PC-9 (cell line): ENCODE results near the gene NKPD1. TPM values are rescaled to one million over a fixed set of nuclear protein-coding genes. Genes with fewer than 3 reads are reported as not detected.
A peak's percentile ranks its signal among the peaks of the same experiment; 100 is the strongest.

Experiments used
- BruUV-seq: library from RNA; stranded (reverse); fragments of 400-500 nt; replicated peaks from 2 replicates; lab custom pipeline; 2021; lab: Mats Ljungman, UMichigan
- CTCF ChIA-PET: fragments of 300-600 bp; sonication (Branson Sonifier 250); formaldehyde crosslinking; loops from one replicate; lab custom pipeline; 2022; ENCODE audit warnings: antibody characterized with exemption; lab: Charles Lee
- POLR2A ChIA-PET: fragments of 300-600 bp; sonication (Branson Sonifier 250); formaldehyde crosslinking; loops from one replicate; lab custom pipeline; 2022; ENCODE audit warnings: antibody characterized with exemption; ENCODE audit not compliant: unreplicated experiment; lab: Charles Lee
- DNase-seq, 2 experiments: peaks; one replicate each; pipeline versions ENCODE4 v3.0.0 to v3.0.0-alpha.2; 2015 to 2022; ENCODE audit warnings: mixed read lengths in 1 of 2
- H2AFZ ChIP-seq: fragments of 200-600 bp; sonication (generic); 2 replicates; pipeline ENCODE4 v1.8.1; 2017; ENCODE audit warnings: antibody characterized with exemption
- H3F3A ChIP-seq: fragments of 200-600 bp; sonication (generic); 2 replicates; pipeline ENCODE4 v1.8.1; 2017; ENCODE audit warnings: antibody characterized with exemption, mild to moderate bottlenecking, low read depth; ENCODE audit not compliant: insufficient read depth
- H3K27ac ChIP-seq: fragments of 200-600 bp; sonication (generic); 2 replicates; pipeline ENCODE4 v1.6.1; 2016; ENCODE audit warnings: mixed run types
- H3K27me3 ChIP-seq: fragments of 200-600 bp; sonication (generic); 2 replicates; pipeline ENCODE4 v1.6.1; 2016; ENCODE audit warnings: low read depth, mixed run types; ENCODE audit not compliant: insufficient read depth
- H3K36me3 ChIP-seq: fragments of 200-600 bp; sonication (generic); 2 replicates; pipeline ENCODE4 v1.6.1; 2016; ENCODE audit warnings: low read depth, mixed run types
- H3K4me1 ChIP-seq: fragments of 200-600 bp; sonication (generic); replicated peaks from 2 replicates; pipeline ENCODE4 v1.6.1; 2016; ENCODE audit warnings: mixed run types; ENCODE audit not compliant: insufficient read depth
- H3K4me2 ChIP-seq: fragments of 200-600 bp; sonication (generic); 2 replicates; pipeline ENCODE4 v1.6.1; 2017; ENCODE audit warnings: mixed run types
- H3K4me3 ChIP-seq: fragments of 200-600 bp; sonication (generic); 2 replicates; pipeline ENCODE4 v1.6.1; 2016; ENCODE audit warnings: mixed run types
- H3K79me2 ChIP-seq: fragments of 200-600 bp; sonication (generic); 2 replicates; pipeline ENCODE4 v1.6.1; 2017; ENCODE audit warnings: low read depth, mixed run types
- H3K9me2 ChIP-seq: fragments of 200-600 bp; sonication (generic); 2 replicates; pipeline ENCODE4 v1.8.1; 2017; ENCODE audit warnings: mild to moderate bottlenecking; ENCODE audit not compliant: insufficient read depth
- H3K9me3 ChIP-seq: fragments of 200-600 bp; sonication (generic); 2 replicates; pipeline ENCODE4 v1.8.1; 2016; ENCODE audit warnings: low read depth; ENCODE audit not compliant: insufficient read depth
- H4K20me1 ChIP-seq: fragments of 200-600 bp; sonication (generic); 2 replicates; pipeline ENCODE4 v1.8.1; 2017; ENCODE audit not compliant: insufficient read depth
- CTCF ChIP-seq: fragments of 200-600 bp; sonication (generic); conservative IDR thresholded peaks from 2 replicates; pipeline ENCODE4 v1.6.1; 2017; ENCODE audit warnings: mixed run types, antibody characterized with exemption, mild to moderate bottlenecking, moderate library complexity
- EZH2 ChIP-seq: fragments of 200-600 bp; sonication (generic); IDR thresholded peaks from 2 replicates; pipeline ENCODE4 v1.8.0; 2017; ENCODE audit warnings: antibody characterized with exemption, low read depth
- intact Hi-C: fragments of 100-400 bp; cut with micrococcal nuclease; formaldehyde crosslinking; loops from one replicate; pipeline ENCODE4 v1.10.0; 2022; ENCODE audit not compliant: unreplicated experiment
- total RNA-seq: library from RNA; stranded (reverse); gene quantifications from 2 replicates; pipeline ENCODE4 v1.2.3, GENCODE V29; 2021

The NKPD1 gene
- total RNA-seq, 1 experiment from 2014 or later: 0.37 TPM

- ChIA-PET CTCF (no interaction called here), POLR2A (no interaction called here)
- intact Hi-C loops: no loop called here
- no peak for DNase-seq
- TF ChIP-seq EZH2: no peak
- no peak for TF ChIP-seq CTCF
- Histone ChIP-seq H3F3A (0 out of 2 replicates have a peak, but pooled peaks cover 3% of the 10 kb centered on the region), H3K9me3 (no peaks in the 10 kb centered on the region), H4K20me1 (peaks cover 57% of the 10 kb centered on the region), H2AFZ (no peak overlapping the region), H3K36me3 (no peaks in the 10 kb centered on the region), H3K4me2 (no peak overlapping the region), H3K4me3 (no peak overlapping the region), H3K79me2 (peaks cover 25% of the 10 kb centered on the region), H3K27me3 (no peaks in the 10 kb centered on the region), H3K9me2 (no peaks in the 10 kb centered on the region), H3K4me1 (no peaks in the 10 kb centered on the region), H3K27ac (no peak overlapping the region)
- BruUV-seq: no TSS peak
Observed at GRCh38 chr19:45135176-45135885, 25.5 kb downstream of the NKPD1 start.

- no peaks in the 10 kb centered on the region for H3K9me2 ChIP-seq
- TF ChIP-seq EZH2: no peak
- TF ChIP-seq CTCF: no peak
- H3K9me3 ChIP-seq: no peaks in the 10 kb centered on the region
- CTCF ChIA-PET: no interaction called here
- H3K27ac ChIP-seq: no peak overlapping the region
- POLR2A ChIA-PET: no interaction called here
- H3K27me3 ChIP-seq: no peaks in the 10 kb centered on the region
- intact Hi-C loops: no loop called here
- H3K4me3 ChIP-seq: no peak overlapping the region
- H2AFZ ChIP-seq: no peak overlapping the region
- 0 out of 2 replicates have a peak, but pooled peaks cover 7% of the 10 kb centered on the region for H3F3A ChIP-seq
- H4K20me1 ChIP-seq: peaks cover 68% of the 10 kb centered on the region
- H3K79me2 ChIP-seq: peaks cover 32% of the 10 kb centered on the region
- DNase-seq: no peak
- H3K4me2 ChIP-seq: no peak overlapping the region
- no TSS peak for BruUV-seq
- H3K4me1 ChIP-seq: no peaks in the 10 kb centered on the region
- H3K36me3 ChIP-seq: no peaks in the 10 kb centered on the region
Observed at GRCh38 chr19:45133661-45134060, 27.1 kb downstream of the NKPD1 start.

- BruUV-seq: no TSS peak
- Histone ChIP-seq H3K9me2 (no peaks in the 10 kb centered on the region), H3K4me3 (no peak overlapping the region), H4K20me1 (peaks cover 62% of the 10 kb centered on the region), H3K9me3 (no peaks in the 10 kb centered on the region), H3F3A (0 out of 2 replicates have a peak, but pooled peaks cover 7% of the 10 kb centered on the region), H3K27ac (no peak overlapping the region), H2AFZ (no peak overlapping the region), H3K27me3 (no peaks in the 10 kb centered on the region), H3K4me2 (no peak overlapping the region), H3K79me2 (peaks cover 51% of the 10 kb centered on the region), H3K4me1 (no peaks in the 10 kb centered on the region), H3K36me3 (no peaks in the 10 kb centered on the region)
- CTCF ChIA-PET: no interaction called here
- DNase-seq: peak; percentile 61 to 64
- intact Hi-C loops: no loop called here
- TF ChIP-seq CTCF (peak; percentile 56), EZH2 (no peak)
- POLR2A ChIA-PET: interaction anchor here (0.6 to 0.7 kb wide), 3 partner anchors 28 to 70 kb away, joined by 3 to 4 read pairs (median 4); no protein-coding TSS in a partner anchor
Observed at GRCh38 chr19:45130888-45131615, 29.7 kb downstream of the NKPD1 start.
